Measurements from ENCODE around the gene LRWD1.
A peak's percentile ranks its signal among the peaks of the same experiment; 100 is the strongest.

The LRWD1 gene

GRCh38 chr7:102431617-102432298 lies 33.0 kb upstream of the LRWD1 start:
- DNase-seq (ENCODE audit: low read depth): no peak
- H3K4me3 ChIP-seq (ENCODE audit: low read depth, low read length): peak overlapping the region; percentile 23
- TF ChIP-seq CTCF (IDR thresholded peaks at IDR 0.05; ENCODE audit: low read depth, low read length, missing control alignments): no peak

GRCh38 chr7:102432442-102433218 lies 32.2 kb upstream of the LRWD1 start:
- no peak for TF ChIP-seq CTCF (IDR thresholded peaks at IDR 0.05; ENCODE audit: low read depth, low read length, missing control alignments)
- peak overlapping the region; percentile 88 for H3K4me3 ChIP-seq (ENCODE audit: low read depth, low read length)
- DNase-seq (ENCODE audit: low read depth): no peak

GRCh38 chr7:102433219-102434038 lies 31.4 kb upstream of the LRWD1 start, which contains the start of gene ORAI2:
ORAI2 (plus strand) TSS chr7:102433575; CDS start chr7:102438957, 5,382 bp downstream.
- no peak for DNase-seq (ENCODE audit: low read depth)
- H3K4me3 ChIP-seq (ENCODE audit: low read depth, low read length): peak within 1 kb of the TSS; percentile 88
- TF ChIP-seq CTCF (IDR thresholded peaks at IDR 0.05; ENCODE audit: low read depth, low read length, missing control alignments): no peak

- peak overlapping the region; percentile 88 for H3K4me3 ChIP-seq (ENCODE audit: low read depth, low read length)
- no peak for DNase-seq (ENCODE audit: low read depth)
- no peak for TF ChIP-seq CTCF (IDR thresholded peaks at IDR 0.05; ENCODE audit: low read depth, low read length, missing control alignments)
Observed at GRCh38 chr7:102434039-102434486, 30.7 kb upstream of the LRWD1 start.

- no peak for DNase-seq (ENCODE audit: low read depth)
- no peak overlapping the region for H3K4me3 ChIP-seq (ENCODE audit: low read depth, low read length)
- no peak for TF ChIP-seq CTCF (IDR thresholded peaks at IDR 0.05; ENCODE audit: low read depth, low read length, missing control alignments)
Observed at GRCh38 chr7:102436118-102436517, 28.7 kb upstream of the LRWD1 start.

- no peak for DNase-seq (ENCODE audit: low read depth)
- H3K4me3 ChIP-seq (ENCODE audit: low read depth, low read length): no peak overlapping the region
- no peak for TF ChIP-seq CTCF (IDR thresholded peaks at IDR 0.05; ENCODE audit: low read depth, low read length, missing control alignments)
Observed at GRCh38 chr7:102439963-102440795, 24.6 kb upstream of the LRWD1 start.

Measured in GM12864 (cell line).